ENCODE data around the gene ERBB2. TPM values are rescaled to one million over a fixed set of nuclear protein-coding genes. Genes with fewer than 3 reads are reported as not detected.

The ERBB2 gene
- total RNA-seq, 1 donor from 2014 or later: 96.1 TPM

GRCh38 chr17:39716879-39717536 lies 17.1 kb downstream of the ERBB2 start:
- Histone ChIP-seq H3K36me3 (peaks cover 82% of the 10 kb centered on the region), H3K4me1 (no peaks in the 10 kb centered on the region), H3K9me3 (no peaks in the 10 kb centered on the region), H3K27ac (peak overlapping the region; percentile 36), H3K4me3 (no peak overlapping the region), H3K27me3 (ENCODE audit: low read depth) (no peaks in the 10 kb centered on the region)
- DNase-seq (peak; percentile 54), ATAC-seq (peak; percentile 66 to 91)
- TF ChIP-seq CTCF (IDR thresholded peaks at IDR 0.05): no peak
- intact Hi-C loops (cut with DNase I): no loop called here

- H3K36me3 ChIP-seq: peaks cover 82% of the 10 kb centered on the region
Observed at GRCh38 chr17:39717660-39718059, 17.8 kb downstream of the ERBB2 start.

GRCh38 chr17:39719563-39720355 lies 19.9 kb downstream of the ERBB2 start:
- no peaks in the 10 kb centered on the region for H3K27me3 ChIP-seq (ENCODE audit: low read depth)
- no peaks in the 10 kb centered on the region for H3K9me3 ChIP-seq
- no peaks in the 10 kb centered on the region for H3K4me1 ChIP-seq
- intact Hi-C loops (cut with DNase I): no loop called here
- ATAC-seq: no peak
- no peak for TF ChIP-seq CTCF (IDR thresholded peaks at IDR 0.05)
- peaks cover 77% of the 10 kb centered on the region for H3K36me3 ChIP-seq
- no peak for DNase-seq
- no peak overlapping the region for H3K27ac ChIP-seq
- H3K4me3 ChIP-seq: no peak overlapping the region

More at GRCh38 chr17:39717660-39718059, 17.8 kb downstream of the ERBB2 start:
- H3K9me3 ChIP-seq: no peaks in the 10 kb centered on the region
- H3K27ac ChIP-seq: no peak overlapping the region
- no peaks in the 10 kb centered on the region for H3K27me3 ChIP-seq (ENCODE audit: low read depth)
- no peaks in the 10 kb centered on the region for H3K4me1 ChIP-seq
- ATAC-seq (no peak), DNase-seq (no peak)
- intact Hi-C loops (cut with DNase I): no loop called here
- H3K4me3 ChIP-seq: no peak overlapping the region
- no peak for TF ChIP-seq CTCF (IDR thresholded peaks at IDR 0.05)

GRCh38 chr17:39722104-39722503 lies 22.2 kb downstream of the ERBB2 start:
- TF ChIP-seq CTCF (IDR thresholded peaks at IDR 0.05): no peak
- DNase-seq: no peak
- intact Hi-C loops (cut with DNase I): no loop called here
- no peaks in the 10 kb centered on the region for H3K9me3 ChIP-seq
- H3K27me3 ChIP-seq (ENCODE audit: low read depth): no peaks in the 10 kb centered on the region
- no peak for ATAC-seq
- peaks cover 77% of the 10 kb centered on the region for H3K36me3 ChIP-seq
- H3K4me3 ChIP-seq: no peak overlapping the region
- H3K27ac ChIP-seq: no peak overlapping the region
- no peaks in the 10 kb centered on the region for H3K4me1 ChIP-seq

- Histone ChIP-seq H3K9me3 (no peaks in the 10 kb centered on the region), H3K4me3 (no peak overlapping the region), H3K27ac (no peak overlapping the region), H3K27me3 (ENCODE audit: low read depth) (no peaks in the 10 kb centered on the region), H3K4me1 (no peaks in the 10 kb centered on the region), H3K36me3 (peaks cover 77% of the 10 kb centered on the region)
- peak; percentile 3 to 25 for ATAC-seq
- no peak for TF ChIP-seq CTCF (IDR thresholded peaks at IDR 0.05)
- no peak for DNase-seq
- intact Hi-C loops (cut with DNase I): no loop called here
Observed at GRCh38 chr17:39722965-39723848, 23.3 kb downstream of the ERBB2 start.

All from lower lobe of right lung (tissue), 2 donors.